Loucy (cell line): Measurements from ENCODE around the gene IL17RD.

Experiments used
- H2AFZ ChIP-seq: fragments of 200-600 bp; sonication (generic); 2 replicates; pipeline ENCODE4 v1.6.0; 2016; ENCODE audit warnings: antibody characterized with exemption, mild to moderate bottlenecking, low read length, moderate library complexity
- H3F3A ChIP-seq: fragments of 200-600 bp; 2 replicates; pipeline ENCODE4 v1.6.0; 2016; ENCODE audit warnings: antibody characterized with exemption, low read depth, mild to moderate bottlenecking
- H3K27me3 ChIP-seq: fragments of 200-600 bp; sonication (generic); 2 replicates; pipeline ENCODE4 v1.6.1; 2014; ENCODE audit warnings: low read length, mild to moderate bottlenecking; ENCODE audit not compliant: insufficient read depth, poor library complexity, severe bottlenecking
- H3K36me3 ChIP-seq: fragments of 200-600 bp; sonication (generic); 2 replicates; pipeline ENCODE4 v1.6.1; 2016; ENCODE audit warnings: low read length; ENCODE audit not compliant: insufficient read depth
- H3K4me1 ChIP-seq: fragments of 200-600 bp; sonication (generic); 2 replicates; pipeline ENCODE4 v1.5.1; 2014; ENCODE audit warnings: low read length, mild to moderate bottlenecking; ENCODE audit not compliant: insufficient read depth, poor library complexity, severe bottlenecking
- H3K4me2 ChIP-seq: fragments of 200-600 bp; sonication (generic); 2 replicates; pipeline ENCODE4 v1.6.0; 2014; ENCODE audit warnings: antibody characterized with exemption, low read length, low read depth, mild to moderate bottlenecking; ENCODE audit not compliant: poor library complexity, severe bottlenecking
- H3K4me3 ChIP-seq: fragments of 200-600 bp; sonication (generic); 2 replicates; pipeline ENCODE4 v1.5.1; 2014; ENCODE audit warnings: low read length, mild to moderate bottlenecking, mixed read lengths; ENCODE audit not compliant: poor library complexity, severe bottlenecking
- H3K79me2 ChIP-seq: fragments of 200-600 bp; sonication (generic); 2 replicates; pipeline ENCODE4 v1.6.1; 2014; ENCODE audit warnings: low read length; ENCODE audit not compliant: insufficient read depth
- H3K9ac ChIP-seq: fragments of 200-600 bp; sonication (generic); 2 replicates; pipeline ENCODE4 v1.6.0; 2014; ENCODE audit warnings: mild to moderate bottlenecking, low read depth, low read length, moderate library complexity; ENCODE audit not compliant: poor library complexity, severe bottlenecking
- H3K9me2 ChIP-seq: fragments of 200-600 bp; sonication (generic); replicated peaks from 2 replicates; pipeline ENCODE4 v1.6.1; 2016; ENCODE audit warnings: low read depth, low read length, mixed read lengths
- H3K9me3 ChIP-seq: fragments of 200-600 bp; sonication (generic); 2 replicates; pipeline ENCODE4 v1.6.1; 2014; ENCODE audit warnings: mild to moderate bottlenecking, antibody characterized with exemption, low read length, low read depth; ENCODE audit not compliant: insufficient read depth
- H4K20me1 ChIP-seq: fragments of 200-600 bp; sonication (generic); 2 replicates; pipeline ENCODE4 v1.6.0; 2014; ENCODE audit warnings: antibody characterized with exemption, low read length, mild to moderate bottlenecking; ENCODE audit not compliant: insufficient read depth, poor library complexity, severe bottlenecking
- CTCF ChIP-seq: fragments of 200-600 bp; sonication (generic); conservative IDR thresholded peaks from 2 replicates; pipeline ENCODE4 v1.5.1; 2014; ENCODE audit warnings: mild to moderate bottlenecking, antibody characterized with exemption, low read length
- EZH2phosphoT487 ChIP-seq: fragments of 200-600 bp; IDR thresholded peaks from 2 replicates; pipeline ENCODE4 v1.6.1; 2018; ENCODE audit warnings: antibody characterized with exemption, mild to moderate bottlenecking, moderate library complexity, borderline replicate concordance

IL17RD gene

GRCh38 chr3:57160765-57161538 is 4.2 kb downstream of the IL17RD start:
- H3K4me1 ChIP-seq = peaks cover 39% of the 10 kb centered on the region
- H3K27me3 ChIP-seq = no peaks in the 10 kb centered on the region
- no peak overlapping the region for H3K9ac ChIP-seq
- H4K20me1 ChIP-seq = no peaks in the 10 kb centered on the region
- no peaks in the 10 kb centered on the region for H3K9me3 ChIP-seq
- H3K4me3 ChIP-seq = no peak overlapping the region
- H3K36me3 ChIP-seq = no peaks in the 10 kb centered on the region
- H3K9me2 ChIP-seq = no peaks in the 10 kb centered on the region
- no peak overlapping the region for H3K4me2 ChIP-seq
- H3F3A ChIP-seq = no peaks in the 10 kb centered on the region
- no peak overlapping the region for H2AFZ ChIP-seq
- TF ChIP-seq EZH2phosphoT487 (no peak), CTCF (no peak)
- H3K79me2 ChIP-seq = no peaks in the 10 kb centered on the region

- Histone ChIP-seq H3K4me2 (no peak overlapping the region), H4K20me1 (no peaks in the 10 kb centered on the region), H3F3A (no peaks in the 10 kb centered on the region), H3K36me3 (no peaks in the 10 kb centered on the region), H3K4me3 (no peak overlapping the region), H3K79me2 (no peaks in the 10 kb centered on the region), H3K9ac (no peak overlapping the region), H3K4me1 (peaks cover 39% of the 10 kb centered on the region), H3K9me3 (no peaks in the 10 kb centered on the region), H3K27me3 (no peaks in the 10 kb centered on the region), H2AFZ (no peak overlapping the region), H3K9me2 (no peaks in the 10 kb centered on the region)
- TF ChIP-seq EZH2phosphoT487 = no peak
- no peak for TF ChIP-seq CTCF
Observed at GRCh38 chr3:57160076-57160764, 4.9 kb downstream of the IL17RD start.

- H3K79me2 ChIP-seq = no peaks in the 10 kb centered on the region
- no peak for TF ChIP-seq CTCF
- no peak for TF ChIP-seq EZH2phosphoT487
- H3K27me3 ChIP-seq = no peaks in the 10 kb centered on the region
- H3F3A ChIP-seq = no peaks in the 10 kb centered on the region
- no peaks in the 10 kb centered on the region for H3K9me2 ChIP-seq
- H3K36me3 ChIP-seq = no peaks in the 10 kb centered on the region
- peak overlapping the region; percentile 47 for H3K4me3 ChIP-seq
- peaks cover 39% of the 10 kb centered on the region for H3K4me1 ChIP-seq
- no peaks in the 10 kb centered on the region for H4K20me1 ChIP-seq
- no peak overlapping the region for H2AFZ ChIP-seq
- H3K9me3 ChIP-seq = no peaks in the 10 kb centered on the region
- H3K4me2 ChIP-seq = peak overlapping the region; percentile 67
- H3K9ac ChIP-seq = peak overlapping the region; percentile 19
Observed at GRCh38 chr3:57158813-57159738, 6.1 kb downstream of the IL17RD start.
